Measurements from ENCODE around the gene TMEM250.
A peak's percentile ranks its signal among the peaks of the same experiment; 100 is the strongest.

Gene TMEM250

GRCh38 chr9:136145580-136145979 is 26.9 kb upstream of the TMEM250 start:
- POLR2A ChIA-PET = interaction anchor here (0.6 kb wide), 1 partner anchor 279 kb away, joined by 3 read pairs; no protein-coding TSS in a partner anchor
- no peak for TF ChIP-seq CTCF (IDR thresholded peaks at IDR 0.05; ENCODE audit: insufficient read depth, low read length, missing control alignments)
- CTCF ChIA-PET = interaction anchor here (1.0 kb wide), 1 partner anchor 12 kb away, joined by 3 read pairs; no protein-coding TSS in a partner anchor

GRCh38 chr9:136144450-136144849 is 25.8 kb upstream of the TMEM250 start:
- ChIA-PET CTCF (no interaction called here), POLR2A (no interaction called here)
- TF ChIP-seq CTCF (IDR thresholded peaks at IDR 0.05; ENCODE audit: insufficient read depth, low read length, missing control alignments) = no peak
- DNase-seq (ENCODE audit: low read depth, low spot score) = no peak
- no peak overlapping the region for H3K4me3 ChIP-seq (ENCODE audit: low read depth, low read length)

More at GRCh38 chr9:136145580-136145979, 26.9 kb upstream of the TMEM250 start:
- no peak overlapping the region for H3K4me3 ChIP-seq (ENCODE audit: low read depth, low read length)
- no peak for DNase-seq (ENCODE audit: low read depth, low spot score)

GRCh38 chr9:136143215-136144001 is 24.7 kb upstream of the TMEM250 start:
- DNase-seq (ENCODE audit: low read depth, low spot score) = no peak
- peak; percentile 30 for TF ChIP-seq CTCF (IDR thresholded peaks at IDR 0.05; ENCODE audit: insufficient read depth, low read length, missing control alignments)
- no peak overlapping the region for H3K4me3 ChIP-seq (ENCODE audit: low read depth, low read length)
- POLR2A ChIA-PET = no interaction called here
- CTCF ChIA-PET = no interaction called here

- H3K4me3 ChIP-seq (ENCODE audit: low read depth, low read length) = no peak overlapping the region
- ChIA-PET POLR2A (no interaction called here), CTCF (no interaction called here)
- no peak for TF ChIP-seq CTCF (IDR thresholded peaks at IDR 0.05; ENCODE audit: insufficient read depth, low read length, missing control alignments)
- no peak for DNase-seq (ENCODE audit: low read depth, low spot score)
These were observed 24.2 kb upstream of the TMEM250 start for GRCh38 chr9:136142859-136143214.

- ChIA-PET POLR2A (no interaction called here), CTCF (interaction anchor here (0.8 to 2.8 kb wide), 5 partner anchors 10 to 142 kb away, joined by 3 to 15 read pairs (median 4); no protein-coding TSS in a partner anchor)
- no peak for DNase-seq (ENCODE audit: low read depth, low spot score)
- no peak for TF ChIP-seq CTCF (IDR thresholded peaks at IDR 0.05; ENCODE audit: insufficient read depth, low read length, missing control alignments)
- H3K4me3 ChIP-seq (ENCODE audit: low read depth, low read length) = no peak overlapping the region
These were observed 23.7 kb upstream of the TMEM250 start for GRCh38 chr9:136142414-136142796.

- no peak overlapping the region for H3K4me3 ChIP-seq (ENCODE audit: low read depth, low read length)
- ChIA-PET CTCF (interaction anchor here (0.5 to 2.8 kb wide), 6 partner anchors 10 to 229 kb away, joined by 3 to 15 read pairs (median 4); no protein-coding TSS in a partner anchor), POLR2A (no interaction called here)
- DNase-seq (ENCODE audit: low read depth, low spot score) = no peak
- TF ChIP-seq CTCF (IDR thresholded peaks at IDR 0.05; ENCODE audit: insufficient read depth, low read length, missing control alignments) = no peak
These were observed 23.2 kb upstream of the TMEM250 start for GRCh38 chr9:136141682-136142413.

Data from AG04449 (cell line).